Thoracic aorta (tissue), 2 donors: ENCODE data around the gene SLC8A1. TPM values are rescaled to one million over a fixed set of nuclear protein-coding genes. Genes with fewer than 3 reads are reported as not detected.
A peak's percentile ranks its signal among the peaks of the same experiment; 100 is the strongest.

Experiments used
- ATAC-seq: fragments of 150-250 bp; one replicate; pipeline ENCODE4 v1.8.0; 2017; ENCODE audit warnings: low read depth; ENCODE audit not compliant: insufficient number of reproducible peaks, low FRiP score
- DNase-seq: peaks from one replicate; pipeline ENCODE4 v3.0.0-alpha.2; 2020; ENCODE audit warnings: low spot score
- H3K27ac ChIP-seq, 2 donors: fragments of 200-600 bp; sonication (generic); 1 replicate in 1 of 2; 2 replicates in 1 of 2; pipeline ENCODE4 v1.5.1; 2016; ENCODE audit warnings: mild to moderate bottlenecking in 2 of 2, moderate library complexity in 2 of 2
- H3K27me3 ChIP-seq: fragments of 200-600 bp; sonication (generic); replicated peaks from 2 replicates; pipeline ENCODE4 v1.6.0; 2016; ENCODE audit warnings: mild to moderate bottlenecking; ENCODE audit not compliant: insufficient read depth
- H3K36me3 ChIP-seq: fragments of 200-600 bp; sonication (generic); one replicate; pipeline ENCODE4 v1.5.1; 2016
- H3K4me1 ChIP-seq, 2 donors: fragments of 200-600 bp; sonication (generic); 1 replicate in 1 of 2; 2 replicates in 1 of 2; pipeline versions ENCODE4 v1.5.1 to v1.6.0; 2016; ENCODE audit warnings: low read depth in 2 of 2, mild to moderate bottlenecking in 1 of 2; ENCODE audit not compliant: control insufficient read depth in 1 of 2
- H3K4me3 ChIP-seq: fragments of 200-600 bp; sonication (generic); 2 replicates; pipeline ENCODE4 v1.5.1; 2016; ENCODE audit warnings: mild to moderate bottlenecking
- H3K9me3 ChIP-seq: fragments of 200-600 bp; sonication (generic); 2 replicates; pipeline ENCODE4 v1.5.1; 2016
- CTCF ChIP-seq: fragments of 200-600 bp; sonication (generic); IDR thresholded peaks from one replicate; pipeline ENCODE4 v1.5.1; 2019; ENCODE audit warnings: antibody characterized with exemption
- total RNA-seq, 2 donors: library from RNA; depleted of rRNA; stranded (reverse); fragments of >200 nt; gene quantifications; one replicate each; pipeline versions ENCODE4 v1.1.0 to v1.2.3, GENCODE V29; 2016

SLC8A1 gene
- total RNA-seq, 2 donors from 2014 or later: 13.7 to 31.2 TPM

GRCh38 chr2:40409734-40410133 lies 42.2 kb downstream of the SLC8A1 start:
- Histone ChIP-seq H3K27me3 (no peaks in the 10 kb centered on the region), H3K27ac (no peak overlapping the region), H3K9me3 (no peaks in the 10 kb centered on the region), H3K4me1 (peaks cover 0 to 6% of the 10 kb centered on the region in 2 donors), H3K4me3 (no peak overlapping the region), H3K36me3 (no peaks in the 10 kb centered on the region)
- no peak for DNase-seq
- ATAC-seq: no peak
- no peak for TF ChIP-seq CTCF

GRCh38 chr2:40406485-40407289 lies 45.2 kb downstream of the SLC8A1 start:
- no peak for ATAC-seq
- Histone ChIP-seq H3K27ac (no peak overlapping the region), H3K4me3 (no peak overlapping the region), H3K9me3 (no peaks in the 10 kb centered on the region), H3K36me3 (no peaks in the 10 kb centered on the region), H3K4me1 (peaks cover 2 to 18% of the 10 kb centered on the region in 2 donors), H3K27me3 (no peaks in the 10 kb centered on the region)
- no peak for TF ChIP-seq CTCF
- DNase-seq: no peak

GRCh38 chr2:40405465-40405864 lies 46.4 kb downstream of the SLC8A1 start:
- Histone ChIP-seq H3K4me1 (peaks cover 5 to 25% of the 10 kb centered on the region in 2 donors), H3K27me3 (no peaks in the 10 kb centered on the region), H3K4me3 (no peak overlapping the region), H3K9me3 (no peaks in the 10 kb centered on the region), H3K36me3 (no peaks in the 10 kb centered on the region), H3K27ac (no peak overlapping the region)
- TF ChIP-seq CTCF: no peak
- ATAC-seq (no peak), DNase-seq (no peak)

- peak overlapping the region; percentile 7 for H3K4me3 ChIP-seq
- H3K27ac ChIP-seq: no peak overlapping the region
- no peaks in the 10 kb centered on the region for H3K36me3 ChIP-seq
- TF ChIP-seq CTCF: no peak
- H3K27me3 ChIP-seq: no peaks in the 10 kb centered on the region
- no peaks in the 10 kb centered on the region for H3K9me3 ChIP-seq
- H3K4me1 ChIP-seq: peaks cover 5 to 34% of the 10 kb centered on the region in 2 donors
- DNase-seq (no peak), ATAC-seq (no peak)
These were observed 47.4 kb downstream of the SLC8A1 start for GRCh38 chr2:40404517-40404916.

DNA sequence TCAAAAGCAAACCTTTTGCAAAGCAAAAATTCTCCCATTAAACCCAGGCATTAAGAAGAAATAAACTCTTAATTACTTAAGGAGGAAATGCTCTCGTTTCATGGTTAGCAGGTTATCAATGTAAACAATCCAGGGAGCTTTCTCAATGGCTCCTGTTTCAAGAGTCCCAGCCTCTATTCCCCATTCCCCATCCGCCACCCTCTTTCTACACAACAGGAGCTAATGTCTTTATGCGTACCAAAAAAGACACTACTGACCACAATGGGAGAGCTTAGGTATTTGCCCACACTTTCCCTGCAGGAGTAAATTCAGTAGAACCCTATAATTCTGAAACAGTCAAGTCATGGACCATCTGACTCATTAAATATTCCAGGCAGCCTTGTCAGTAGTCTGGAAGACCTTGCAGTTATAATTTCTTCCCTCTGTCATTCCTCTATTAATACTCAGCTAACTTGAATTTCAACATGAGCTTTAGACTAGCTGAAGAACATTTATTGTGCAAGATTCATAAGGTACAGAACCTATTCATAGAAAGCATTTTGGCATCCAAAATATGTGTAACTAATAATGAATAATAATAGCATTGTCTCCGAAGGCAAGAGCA lies 48.6 kb downstream of the SLC8A1 start:
- no peak for TF ChIP-seq CTCF
- Histone ChIP-seq H3K27ac (no peak overlapping the region), H3K4me3 (no peak overlapping the region), H3K9me3 (no peaks in the 10 kb centered on the region), H3K36me3 (no peaks in the 10 kb centered on the region), H3K4me1 (peaks cover 5 to 33% of the 10 kb centered on the region in 2 donors), H3K27me3 (no peaks in the 10 kb centered on the region)
- ATAC-seq: peak; percentile 59
- DNase-seq: no peak
